HG03460 (cell line): ENCODE results near the gene KRT35.
"Not testable (repeated sequence)": the region's sequence is repeated elsewhere in the genome, so short reads cannot be mapped to it uniquely, and the experiment has no call there.

Source experiments
- ATAC-seq: cut with Tn5 transposase; IDR thresholded peaks from one replicate; pipeline ENCODE4 v1.9.1; 2021; ENCODE audit not compliant: unreplicated experiment

Gene KRT35

DNA sequence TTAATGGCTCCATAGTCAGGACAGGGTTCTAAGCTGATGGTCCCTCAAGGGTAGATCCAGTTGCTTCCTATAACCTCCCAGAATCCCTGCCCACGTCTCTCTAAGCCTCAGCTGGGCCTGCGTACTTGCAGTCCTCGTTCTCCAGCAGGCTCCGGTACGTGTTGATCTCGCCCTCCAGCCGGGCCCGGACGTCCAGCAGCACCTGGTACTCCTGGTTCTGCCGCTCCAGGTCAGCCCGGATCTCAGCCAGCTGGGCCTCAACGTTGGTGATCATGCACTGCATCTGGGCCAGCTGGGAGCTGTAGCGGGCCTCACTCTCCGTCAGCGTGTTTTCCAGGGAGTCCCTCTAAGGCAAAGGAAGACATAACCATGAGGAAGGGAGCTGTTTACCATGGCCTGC, 18.2 kb downstream of the KRT35 start:
- ATAC-seq: no peak

DNA sequence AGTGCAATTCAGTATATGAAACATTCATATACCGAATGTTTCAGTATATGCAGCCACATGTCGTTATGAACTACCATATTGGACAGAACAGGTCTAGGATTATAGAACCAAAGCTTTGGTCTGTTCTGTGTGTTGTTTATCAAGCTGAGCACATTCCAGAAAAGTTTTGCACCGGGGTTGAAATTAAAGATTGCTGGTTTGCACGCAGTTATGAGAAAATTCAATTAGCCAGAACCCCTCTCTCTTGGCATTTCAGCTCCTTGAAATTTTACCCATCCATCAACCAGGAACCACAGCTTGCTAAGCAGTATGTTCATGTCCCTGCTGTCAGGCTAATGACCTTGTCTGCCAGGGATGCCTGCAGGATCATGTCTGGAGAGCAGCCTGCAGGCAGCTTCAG, 23.3 kb downstream of the KRT35 start:
- ATAC-seq: no peak

DNA sequence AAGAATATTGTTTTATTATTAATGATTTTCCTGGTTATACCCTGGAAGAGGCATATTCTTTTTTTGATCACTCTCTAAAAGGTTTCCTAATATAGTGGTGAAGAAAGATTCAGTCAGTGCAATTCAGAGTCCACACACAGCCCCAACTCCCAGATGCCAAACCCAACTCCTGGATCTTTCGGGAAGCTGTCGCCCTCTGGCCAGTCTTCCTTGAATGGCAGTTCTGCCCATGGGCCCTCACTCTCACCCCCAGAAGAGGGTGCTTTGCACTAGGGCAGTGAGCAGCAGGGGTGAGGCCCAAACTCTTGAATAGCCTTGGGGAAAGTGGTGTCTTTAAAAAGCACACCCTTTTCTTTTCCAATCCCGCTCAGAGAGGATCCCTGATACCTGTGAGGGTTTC, 24.7 kb downstream of the KRT35 start:
- ATAC-seq: no peak

DNA sequence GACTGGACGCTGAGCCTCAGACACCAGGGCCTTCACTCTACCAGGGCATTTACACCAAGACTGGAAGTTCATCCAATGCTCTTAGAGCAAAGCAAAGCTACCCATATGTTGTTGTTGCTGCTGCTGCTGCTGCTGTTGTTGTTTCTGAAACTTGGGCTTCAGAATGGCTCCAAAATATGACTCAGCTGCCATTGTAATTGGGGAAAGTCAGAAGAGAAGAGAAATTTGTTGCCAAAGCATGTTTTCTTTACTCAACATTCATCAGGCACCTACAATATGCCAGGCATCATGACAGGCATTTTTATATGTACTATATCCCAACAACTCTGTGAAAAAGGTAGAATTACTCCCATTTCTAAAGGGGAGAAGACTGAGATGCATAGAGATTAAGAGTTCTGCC, 25.7 kb downstream of the KRT35 start:
- ATAC-seq: no peak

DNA sequence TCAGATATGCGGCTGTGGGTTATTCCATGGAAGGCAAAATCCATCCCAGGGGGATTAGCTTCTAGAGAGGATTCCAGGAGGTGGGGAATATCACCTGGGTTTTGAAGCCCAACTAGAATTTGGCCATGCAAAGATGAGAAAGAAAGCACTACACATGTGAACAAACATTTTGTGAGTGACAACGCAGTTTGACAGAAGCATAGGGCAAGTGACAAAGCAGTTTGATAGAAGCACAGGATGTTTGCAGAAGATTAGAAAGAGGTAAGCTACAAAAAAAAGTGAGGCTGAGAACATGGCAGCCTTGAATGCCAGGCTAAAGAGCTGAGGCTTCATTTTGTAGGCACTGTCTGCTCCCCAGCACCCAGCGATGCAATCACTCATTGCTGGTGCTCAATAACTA, 27.9 kb downstream of the KRT35 start:
- ATAC-seq: no peak

DNA sequence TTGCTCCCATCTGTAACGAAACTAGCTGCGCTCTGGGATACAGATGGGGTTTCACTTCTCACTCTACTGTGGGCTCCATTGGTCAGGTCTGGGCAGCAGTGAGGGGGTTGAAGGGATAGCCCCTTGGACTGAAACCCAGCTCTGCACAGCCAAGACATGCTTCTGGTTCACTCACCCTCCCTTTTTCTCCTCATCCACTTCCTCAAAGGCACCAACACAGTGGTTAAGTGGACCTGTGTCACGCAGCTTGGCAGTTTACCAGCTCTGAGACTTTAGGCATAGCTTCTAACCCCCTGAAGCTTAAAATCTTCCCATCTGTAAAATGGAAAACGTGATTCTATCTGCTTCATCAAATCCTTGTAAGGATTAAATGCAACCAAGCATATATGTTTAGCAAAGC, 28.7 kb downstream of the KRT35 start:
- ATAC-seq: no peak

DNA sequence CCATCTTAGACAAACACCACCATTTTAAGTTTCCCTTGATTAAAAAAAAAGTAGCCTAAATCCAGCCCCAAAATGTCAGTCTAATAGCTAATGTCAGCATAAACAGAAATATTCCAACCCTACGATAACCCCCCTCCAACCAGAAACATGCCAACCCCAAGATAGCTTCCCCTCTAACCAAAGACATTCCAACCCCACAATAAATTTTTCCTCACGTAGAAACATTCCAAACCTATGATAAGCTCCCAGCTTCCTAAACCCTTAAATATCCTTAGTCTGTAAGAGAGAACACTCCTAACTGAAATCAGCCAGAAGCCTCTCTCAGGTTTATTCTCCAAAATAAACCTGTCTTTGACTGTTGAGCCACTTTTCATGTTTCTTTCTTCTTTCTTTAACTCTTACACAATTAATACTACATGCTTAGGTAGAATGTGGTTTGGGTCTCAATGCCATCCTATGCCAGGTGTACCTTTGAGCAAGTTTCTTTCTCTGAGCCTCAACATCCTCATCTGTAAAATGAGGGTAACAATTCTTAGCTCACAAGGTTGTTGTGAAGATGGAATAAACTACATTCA, 29.7 kb downstream of the KRT35 start:
- ATAC-seq: no peak

DNA sequence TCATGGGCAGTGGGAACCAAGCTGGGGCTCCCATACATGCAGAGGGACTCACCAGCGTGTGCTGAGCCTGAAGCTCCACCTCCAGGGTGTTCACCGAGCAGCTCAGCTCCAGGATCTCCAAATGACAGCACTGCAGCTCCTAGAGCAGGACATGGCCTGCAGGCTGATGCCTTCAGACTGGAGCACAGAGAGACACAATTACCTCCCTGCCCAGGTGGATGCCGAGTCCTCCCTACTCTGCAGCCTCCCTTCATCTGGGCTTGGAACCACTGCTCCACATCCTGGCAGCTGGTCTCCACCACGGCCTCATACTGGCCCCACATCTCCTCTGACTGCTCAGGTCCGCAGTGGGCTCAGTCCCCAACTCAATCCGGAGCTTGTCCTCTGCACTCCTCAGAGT, 31.9 kb downstream of the KRT35 start:
- ATAC-seq: no peak

DNA sequence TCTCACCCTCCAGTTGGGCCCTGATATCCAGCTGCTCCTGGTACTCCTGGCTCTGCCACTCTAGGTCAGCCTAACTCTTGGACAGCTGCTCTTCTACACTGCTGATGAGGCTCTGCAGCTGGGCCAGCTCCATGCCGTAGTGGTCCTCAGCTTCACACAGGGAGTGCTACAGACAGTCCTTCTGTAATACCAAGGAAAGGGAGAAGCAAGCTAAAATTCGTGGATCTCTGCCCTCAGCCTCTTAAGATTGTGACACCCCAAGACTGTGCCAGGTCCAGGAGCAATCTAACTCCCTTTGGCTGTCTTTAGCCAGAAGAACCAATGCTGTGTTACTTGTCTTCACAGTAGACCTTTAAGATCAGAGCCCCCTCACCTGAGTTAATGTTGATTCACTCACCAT, 32.4 kb downstream of the KRT35 start:
- no peak for ATAC-seq

DNA sequence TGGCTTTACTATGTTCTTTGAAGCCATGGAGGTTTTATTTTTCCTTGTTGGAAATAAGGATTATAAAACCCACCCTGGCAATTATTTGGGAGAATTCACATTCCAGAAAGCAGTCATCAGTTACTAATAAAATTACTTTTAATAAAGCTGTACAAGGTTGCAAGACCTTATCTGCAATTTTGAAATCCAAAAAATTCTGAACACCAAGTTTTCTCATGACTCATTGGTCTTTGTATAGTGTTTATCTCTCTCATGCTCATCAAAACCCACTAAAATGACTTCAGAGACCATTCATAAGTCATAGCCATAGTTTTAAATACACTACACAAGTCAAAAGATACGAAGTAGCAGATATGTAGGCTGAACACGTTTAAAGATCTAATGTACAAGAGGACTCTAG, 34.1 kb downstream of the KRT35 start:
- no peak for ATAC-seq

DNA sequence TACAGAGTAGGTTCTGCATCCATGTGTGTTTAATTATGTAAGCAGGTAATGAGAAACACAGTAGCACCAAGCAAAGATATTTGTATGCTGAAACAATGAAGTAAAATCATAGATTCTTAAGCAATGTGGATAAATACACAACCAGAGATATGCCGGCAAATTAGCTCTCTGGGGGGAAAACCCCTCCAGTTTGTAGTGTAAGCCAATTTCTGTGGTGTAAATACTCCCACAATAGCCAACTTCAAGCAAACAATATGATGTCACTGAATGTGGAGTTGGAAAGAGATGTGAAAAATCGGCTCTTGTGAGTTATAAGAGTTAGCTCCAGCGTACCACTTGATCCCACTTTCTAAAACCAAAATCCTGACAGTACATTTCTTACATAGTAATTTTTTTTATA, 36.3 kb downstream of the KRT35 start:
- ATAC-seq: no peak

DNA sequence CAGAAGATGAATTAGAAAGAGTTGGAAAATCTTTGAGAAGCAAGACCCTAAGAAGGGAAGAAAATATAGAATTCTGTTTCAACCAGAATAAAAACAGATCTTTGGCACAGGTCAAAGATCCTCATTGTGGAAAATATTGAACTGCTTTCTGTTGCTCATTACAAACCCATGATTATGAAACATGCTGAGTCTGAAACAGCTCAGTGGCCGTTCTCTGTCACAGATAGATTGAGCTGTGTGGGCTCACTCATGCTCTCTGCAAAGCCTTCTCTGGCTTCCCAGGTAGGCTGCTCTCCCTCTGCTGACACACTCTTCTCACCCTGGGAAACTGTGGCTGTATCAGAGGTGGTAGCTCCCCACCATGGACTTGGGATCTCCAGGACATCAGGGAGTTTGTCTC, 36.8 kb downstream of the KRT35 start:
- ATAC-seq: no peak

DNA sequence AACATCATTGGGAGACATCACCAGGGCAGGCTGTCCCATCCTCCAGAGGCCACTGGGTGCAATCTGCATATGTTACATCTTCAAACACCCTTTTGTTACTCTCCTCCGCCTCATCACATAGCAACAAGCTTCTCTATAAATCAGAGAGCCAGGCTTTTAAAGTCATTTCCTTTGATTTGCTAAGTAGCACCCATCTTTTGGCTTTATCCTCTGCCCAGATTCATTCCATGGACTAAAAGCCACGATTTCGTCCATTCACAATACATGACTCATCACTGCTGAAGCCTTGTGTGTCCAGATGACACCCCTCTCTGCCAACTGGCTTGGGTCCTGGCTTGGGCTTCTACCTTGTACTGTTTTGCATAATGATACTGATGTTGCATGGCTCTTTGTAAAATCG, 38.2 kb downstream of the KRT35 start:
- ATAC-seq: no peak

DNA sequence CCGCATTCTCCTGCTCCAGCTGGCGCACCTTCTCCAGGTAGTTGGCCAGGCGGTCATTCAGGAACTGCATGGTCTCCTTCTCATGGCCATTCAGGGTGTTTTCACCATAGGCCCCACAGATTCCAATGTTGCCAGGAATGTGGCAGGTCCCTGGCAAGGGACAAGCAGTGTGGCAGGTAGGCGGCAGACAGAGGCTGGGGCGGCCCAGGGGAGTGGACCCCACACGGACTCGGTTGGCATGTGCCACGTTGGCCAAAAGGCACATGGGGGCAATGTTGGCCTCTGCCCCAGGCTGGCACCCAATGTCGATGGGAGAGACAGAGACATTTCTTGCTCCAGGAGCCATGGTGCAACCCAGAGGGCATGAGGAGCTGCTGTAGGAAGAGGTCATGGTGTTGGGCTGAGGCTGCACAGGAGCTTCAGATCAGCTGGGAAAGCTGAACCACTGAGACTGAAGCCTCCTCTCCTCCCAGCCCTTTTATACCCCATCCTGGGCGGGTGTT, 40.4 kb downstream of the KRT35 start, which contains the start of gene KRT38:
KRT38 (minus strand) TSS at position 453 of the 503 bp plus-strand sequence; CDS start at position 391, 62 bp downstream.
- ATAC-seq: no peak

DNA sequence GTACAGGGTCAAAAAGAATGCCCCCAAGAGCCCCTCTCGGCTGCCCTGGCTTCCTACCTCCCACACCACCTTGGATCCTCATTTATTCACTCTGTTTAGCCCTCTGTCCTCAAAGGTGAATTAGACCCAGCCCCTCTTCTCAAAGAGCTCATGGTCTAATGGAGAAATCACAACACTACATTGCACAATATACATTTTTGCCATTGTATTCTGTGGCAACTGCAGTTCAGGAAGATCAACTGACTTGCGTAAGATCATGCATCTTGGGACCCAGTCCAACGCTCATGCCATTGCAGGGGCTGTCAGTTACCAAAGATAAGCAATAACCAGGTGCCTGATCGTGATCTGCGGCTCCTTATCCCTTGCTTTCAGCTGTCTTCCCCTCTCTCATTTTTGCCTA, 41.6 kb downstream of the KRT35 start:
- ATAC-seq: no peak

DNA sequence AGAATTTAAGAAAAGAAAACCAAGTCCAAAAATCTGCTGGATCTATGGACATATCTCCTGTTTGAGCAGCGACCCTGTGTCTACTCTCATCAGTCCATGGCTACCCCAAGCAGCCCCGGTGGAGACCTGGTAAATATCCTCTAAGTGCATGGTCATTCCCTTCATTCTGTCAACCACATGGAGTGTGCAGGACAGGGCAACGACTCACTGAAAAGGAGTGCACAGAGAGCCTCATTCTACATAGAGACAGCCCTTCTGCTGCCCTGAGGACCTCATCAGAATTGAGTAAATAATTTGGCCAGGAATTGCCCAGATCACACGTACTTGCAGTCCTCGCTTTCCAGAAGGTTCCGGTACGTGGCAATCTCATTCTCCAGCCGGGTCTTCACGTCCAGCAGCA, 43.2 kb downstream of the KRT35 start:
- no peak for ATAC-seq

DNA sequence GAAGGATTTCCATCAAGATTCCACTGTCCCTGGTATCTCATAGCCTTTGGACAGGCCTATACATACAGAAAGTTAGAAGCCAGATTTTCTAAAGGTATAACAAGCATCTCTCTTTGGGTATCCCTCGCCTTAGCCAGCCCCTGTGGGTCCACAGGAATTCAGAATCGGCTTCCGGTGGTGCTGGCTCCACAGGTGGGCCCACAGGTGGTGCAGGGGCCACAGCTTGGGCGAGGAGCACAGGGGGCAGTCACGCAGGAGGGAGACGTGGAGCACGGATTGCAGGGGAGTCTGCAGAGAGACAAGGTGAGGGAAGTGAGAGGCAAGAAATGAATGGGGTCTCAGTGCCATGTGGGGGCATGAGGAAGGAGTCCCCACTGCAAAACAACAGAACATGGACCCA, 43.7 kb downstream of the KRT35 start:
- no peak for ATAC-seq

DNA sequence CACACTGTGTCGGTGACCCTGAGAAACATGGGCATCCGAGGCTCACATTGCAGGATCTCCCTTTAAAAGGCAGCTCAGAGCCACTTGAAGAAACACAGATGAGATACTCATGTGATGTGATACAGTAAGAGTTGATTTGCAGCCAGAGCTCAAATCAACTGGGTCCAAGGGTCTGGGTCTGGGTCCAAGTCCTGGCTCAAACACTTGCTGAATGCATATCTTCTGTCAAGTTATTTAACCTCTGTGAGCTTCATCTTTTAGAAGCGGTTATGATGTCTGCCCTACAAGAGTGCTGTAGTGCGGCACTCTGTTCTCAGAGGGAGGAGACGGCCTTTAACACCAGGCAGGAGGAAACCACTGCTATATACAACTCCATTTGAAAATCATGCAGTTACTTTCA, 46.5 kb downstream of the KRT35 start:
- ATAC-seq: no peak

DNA sequence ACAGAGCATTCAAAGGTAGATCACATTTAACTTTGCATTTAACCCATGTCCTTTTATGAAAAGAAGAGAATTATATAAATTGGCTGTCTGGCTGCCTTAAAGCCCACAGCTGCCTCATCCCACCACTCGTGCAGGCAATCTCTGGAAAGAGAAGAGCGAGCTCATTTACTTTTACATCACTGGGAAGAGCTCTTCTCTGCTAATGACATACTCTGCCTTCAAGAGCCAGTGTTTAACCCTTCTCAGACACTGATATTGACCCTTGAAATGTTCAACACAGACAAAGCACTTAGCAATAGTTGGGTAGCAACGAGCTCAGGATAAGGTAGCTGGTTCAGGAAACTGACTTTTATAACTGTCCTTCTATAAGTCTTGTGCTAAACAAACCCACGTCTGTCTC, 46.9 kb downstream of the KRT35 start:
- no peak for ATAC-seq

DNA sequence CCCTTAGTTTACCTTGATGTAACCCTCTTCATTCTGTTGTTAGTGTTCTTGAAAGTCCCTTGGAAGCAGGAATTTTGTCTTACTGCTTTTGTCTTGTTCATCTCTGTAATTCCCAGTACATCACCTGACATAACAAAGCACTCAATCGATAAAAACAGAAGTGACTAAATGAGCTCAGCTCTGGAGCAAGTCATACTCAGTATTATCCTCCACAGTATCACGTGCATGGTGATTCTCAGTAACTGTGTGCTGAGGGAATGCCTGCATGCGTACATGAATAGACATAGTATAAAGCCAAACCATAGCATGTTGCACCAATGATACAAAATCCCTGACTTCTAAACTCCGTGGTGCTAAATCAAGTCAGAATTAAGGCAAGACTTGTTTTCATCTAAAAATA, 47.4 kb downstream of the KRT35 start:
- no peak for ATAC-seq

DNA sequence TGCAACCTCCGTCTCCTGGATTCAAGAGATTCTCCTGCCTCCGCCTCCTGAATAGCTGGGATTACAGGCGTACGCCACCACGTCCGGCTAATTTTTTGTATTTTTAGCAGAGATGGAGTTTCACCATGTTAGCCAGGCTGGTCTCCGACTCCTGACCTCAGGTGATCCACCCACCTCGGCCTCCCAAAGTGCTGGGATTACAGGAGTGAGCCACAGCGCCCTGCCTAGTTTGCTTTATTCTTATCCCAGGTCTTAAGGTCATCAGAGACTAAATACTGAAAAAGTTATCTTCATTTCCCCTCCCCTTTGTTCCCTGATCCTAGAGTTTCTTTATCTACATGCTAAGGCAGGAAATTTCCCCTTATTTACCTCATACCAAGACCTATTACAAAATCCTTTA, 50.6 kb downstream of the KRT35 start:
- not testable (repeated sequence) for ATAC-seq

DNA sequence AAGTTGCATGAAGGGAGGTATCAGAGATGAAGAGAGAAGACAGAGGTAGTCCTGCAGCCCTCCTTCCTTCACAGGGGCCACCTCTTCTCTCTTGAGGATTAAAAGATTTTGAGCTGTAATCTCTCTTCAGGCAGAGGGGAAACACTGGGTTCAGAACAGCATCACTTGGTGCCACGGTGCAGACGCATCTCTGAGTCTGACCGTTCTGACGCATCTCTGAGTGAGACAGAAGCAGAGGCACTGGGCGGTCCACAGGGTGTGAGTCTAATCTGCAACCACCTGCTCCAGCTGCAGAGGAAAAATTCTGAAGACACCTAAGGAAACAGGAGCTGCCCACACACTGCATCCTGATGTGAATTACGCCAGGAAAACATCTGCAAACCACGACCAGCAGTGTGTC, 51.3 kb downstream of the KRT35 start:
- ATAC-seq: no peak

DNA sequence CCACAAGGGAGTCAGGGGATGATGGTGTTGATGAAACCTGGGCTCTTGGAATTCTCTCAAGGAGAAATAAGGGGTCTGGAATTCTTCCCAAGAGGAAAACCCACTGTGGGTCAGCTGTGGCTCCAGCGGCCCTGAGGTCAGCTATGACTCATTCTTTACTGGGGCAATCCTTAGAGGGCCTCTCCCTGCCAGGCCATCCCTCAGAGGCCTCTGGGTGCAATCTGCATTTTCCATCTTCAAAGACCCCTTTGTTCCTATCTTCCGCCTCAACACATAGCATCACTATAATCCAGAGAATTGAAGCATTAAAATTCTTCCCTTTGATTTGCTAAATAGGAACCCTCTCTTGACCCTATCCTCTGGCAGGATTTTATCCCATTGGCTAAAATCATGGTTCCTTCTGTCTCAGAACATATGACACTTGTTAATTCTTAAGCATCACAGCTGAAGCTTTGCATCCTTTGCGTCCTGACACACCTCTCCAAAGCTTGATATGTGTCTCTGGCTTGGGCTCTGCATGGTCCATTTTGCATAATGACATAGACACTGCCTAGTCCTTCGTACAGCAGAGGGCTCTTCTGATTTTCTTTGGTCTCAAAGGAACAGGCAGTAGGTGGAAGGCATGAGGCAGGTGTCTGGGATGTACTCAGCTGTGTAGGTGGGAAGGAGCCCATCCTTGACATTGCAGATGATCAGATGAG, 52.2 kb downstream of the KRT35 start:
- ATAC-seq: no peak
